Neural cell (in vitro differentiated cells): ENCODE results near the gene SAC3D1. TPM values are rescaled to one million over a fixed set of nuclear protein-coding genes. Genes with fewer than 3 reads are reported as not detected.

Source experiments
- H2AFZ ChIP-seq: fragments of 200-600, 300-800 bp; sonication (generic), shearing (Covaris generic); 2 replicates; pipeline ENCODE4 v1.6.0; 2014; ENCODE audit warnings: low read depth, mild to moderate bottlenecking, antibody characterized with exemption, low read length, moderate library complexity
- H3F3A ChIP-seq: fragments of 200-600 bp; shearing (Covaris generic); 2 replicates; pipeline ENCODE4 v1.6.1; 2016; ENCODE audit warnings: mild to moderate bottlenecking, moderate library complexity, mixed read lengths, antibody characterized with exemption, low read length; ENCODE audit not compliant: insufficient read depth, poor library complexity, severe bottlenecking
- H3K27ac ChIP-seq: fragments of 200-600, 300-800 bp; sonication (generic), shearing (Covaris generic); 2 replicates; pipeline ENCODE4 v1.5.1; 2014; ENCODE audit warnings: mild to moderate bottlenecking, low read length, moderate library complexity
- H3K27me3 ChIP-seq: fragments of 300-800, 200-600 bp; sonication (generic), shearing (Covaris generic); 2 replicates; pipeline ENCODE4 v1.6.0; 2014; ENCODE audit warnings: mild to moderate bottlenecking, low read depth, low read length, moderate library complexity; ENCODE audit not compliant: insufficient read depth
- H3K36me3 ChIP-seq: fragments of 300-800, 200-600 bp; sonication (generic), shearing (Covaris generic); 2 replicates; pipeline ENCODE4 v1.5.1; 2014; ENCODE audit warnings: mild to moderate bottlenecking, antibody characterized with exemption, low read length, moderate library complexity; ENCODE audit not compliant: insufficient read depth
- H3K4me2 ChIP-seq: fragments of 300-800, 200-600 bp; sonication (generic), shearing (Covaris generic); 2 replicates; pipeline ENCODE4 v1.6.0; 2014; ENCODE audit warnings: mild to moderate bottlenecking, low read length
- H3K4me3 ChIP-seq: fragments of 300-800, 200-600 bp; sonication (generic), shearing (Covaris generic); 2 replicates; pipeline ENCODE4 v1.5.1; 2014; ENCODE audit warnings: mild to moderate bottlenecking, low read length, moderate library complexity
- H3K79me2 ChIP-seq: fragments of 200-600 bp; shearing (Covaris generic); replicated peaks from 2 replicates; pipeline ENCODE4 v1.6.0; 2014; ENCODE audit warnings: mild to moderate bottlenecking, low read length, moderate library complexity; ENCODE audit not compliant: insufficient read depth
- H3K9ac ChIP-seq: fragments of 300-800, 200-600 bp; sonication (generic), shearing (Covaris generic); 2 replicates; pipeline ENCODE4 v1.6.1; 2016; ENCODE audit warnings: mild to moderate bottlenecking, low read length, mixed read lengths
- H3K9me2 ChIP-seq: fragments of 200-600 bp; shearing (Covaris generic); 2 replicates; pipeline ENCODE4 v1.6.1; 2016; ENCODE audit warnings: mild to moderate bottlenecking, low read length, mixed read lengths; ENCODE audit not compliant: insufficient read depth
- H3K9me3 ChIP-seq: fragments of 200-600, 300-800 bp; sonication (generic), shearing (Covaris generic); 2 replicates; pipeline ENCODE4 v1.6.1; 2016; ENCODE audit warnings: mild to moderate bottlenecking, mixed run types, low read length, moderate library complexity, mixed read lengths
- H4K20me1 ChIP-seq: fragments of 200-600 bp; shearing (Covaris generic); 2 replicates; pipeline ENCODE4 v1.6.1; 2016; ENCODE audit warnings: mild to moderate bottlenecking, mixed run types; ENCODE audit not compliant: insufficient read depth
- EP300 ChIP-seq: fragments of 450-650 bp; conservative IDR thresholded peaks from 2 replicates; pipeline ENCODE4 v1.6.1; 2014; ENCODE audit warnings: antibody characterized with exemption, mild to moderate bottlenecking, moderate library complexity; ENCODE audit not compliant: poor library complexity, severe bottlenecking
- EZH2 ChIP-seq: fragments of 200-600, 300-800 bp; shearing (Covaris generic), sonication (generic); IDR thresholded peaks from 2 replicates; pipeline ENCODE4 v1.6.1; 2014; ENCODE audit warnings: antibody characterized with exemption, low read length, borderline replicate concordance, mild to moderate bottlenecking; ENCODE audit not compliant: insufficient read depth, poor library complexity, severe bottlenecking
- MXI1 ChIP-seq: fragments of 450-650 bp; conservative IDR thresholded peaks from 2 replicates; pipeline ENCODE4 v1.6.1; 2014; ENCODE audit warnings: antibody characterized with exemption, mild to moderate bottlenecking; ENCODE audit not compliant: poor library complexity, severe bottlenecking
- POLR2AphosphoS5 ChIP-seq: IDR thresholded peaks from 2 replicates; pipeline ENCODE4 v1.6.1; 2012
- RAD21 ChIP-seq: fragments of 450-650 bp; conservative IDR thresholded peaks from 2 replicates; pipeline ENCODE4 v1.6.1; 2014; ENCODE audit warnings: antibody characterized with exemption, mild to moderate bottlenecking, moderate library complexity
- REST ChIP-seq: IDR thresholded peaks from 2 replicates; pipeline ENCODE4 v1.6.1; 2012; ENCODE audit warnings: borderline replicate concordance
- SMC3 ChIP-seq: fragments of 450-650 bp; conservative IDR thresholded peaks from 2 replicates; pipeline ENCODE4 v1.6.1; 2014; ENCODE audit warnings: antibody characterized with exemption, mild to moderate bottlenecking, moderate library complexity; ENCODE audit not compliant: poor library complexity
- TAF1 ChIP-seq: IDR thresholded peaks from 2 replicates; pipeline ENCODE4 v1.6.1; 2012; ENCODE audit warnings: low read depth
- polyA plus RNA-seq: library from polyadenylated mRNA; depleted of rRNA; stranded (reverse); fragments of >200 nt; gene quantifications from 2 replicates; pipeline ENCODE4 v1.2.3, GENCODE V29; 2014
- TF ChIP-seq, protein P1 (sequence below): fragments of 450-650 bp; IDR thresholded peaks from 2 replicates; pipeline ENCODE4 v1.5.1; 2014; ENCODE audit warnings: antibody characterized with exemption, mild to moderate bottlenecking, moderate library complexity; ENCODE audit not compliant: poor library complexity, severe bottlenecking

SAC3D1 gene
- polyA plus RNA-seq, 1 donor from 2014 or later = 23.5 TPM

- H3F3A ChIP-seq = no peaks in the 10 kb centered on the region
- H3K9me2 ChIP-seq = no peaks in the 10 kb centered on the region
- H3K36me3 ChIP-seq = no peaks in the 10 kb centered on the region
- no peak overlapping the region for H3K9ac ChIP-seq
- no peaks in the 10 kb centered on the region for H3K27me3 ChIP-seq
- H3K79me2 ChIP-seq = no peaks in the 10 kb centered on the region
- no peaks in the 10 kb centered on the region for H3K9me3 ChIP-seq
- H3K4me2 ChIP-seq = no peak overlapping the region
- no peak overlapping the region for H3K4me3 ChIP-seq
- H2AFZ ChIP-seq = no peak overlapping the region
- H3K27ac ChIP-seq = no peak overlapping the region
- no peaks in the 10 kb centered on the region for H4K20me1 ChIP-seq
- TF ChIP-seq MXI1 = no peak
- TF ChIP-seq REST = no peak
- no peak for TF ChIP-seq TAF1
- TF ChIP-seq SMC3 = no peak
- no peak for TF ChIP-seq EZH2
These were observed 44.7 kb upstream of the SAC3D1 start for GRCh38 chr11:64996327-64996709.

DNA sequence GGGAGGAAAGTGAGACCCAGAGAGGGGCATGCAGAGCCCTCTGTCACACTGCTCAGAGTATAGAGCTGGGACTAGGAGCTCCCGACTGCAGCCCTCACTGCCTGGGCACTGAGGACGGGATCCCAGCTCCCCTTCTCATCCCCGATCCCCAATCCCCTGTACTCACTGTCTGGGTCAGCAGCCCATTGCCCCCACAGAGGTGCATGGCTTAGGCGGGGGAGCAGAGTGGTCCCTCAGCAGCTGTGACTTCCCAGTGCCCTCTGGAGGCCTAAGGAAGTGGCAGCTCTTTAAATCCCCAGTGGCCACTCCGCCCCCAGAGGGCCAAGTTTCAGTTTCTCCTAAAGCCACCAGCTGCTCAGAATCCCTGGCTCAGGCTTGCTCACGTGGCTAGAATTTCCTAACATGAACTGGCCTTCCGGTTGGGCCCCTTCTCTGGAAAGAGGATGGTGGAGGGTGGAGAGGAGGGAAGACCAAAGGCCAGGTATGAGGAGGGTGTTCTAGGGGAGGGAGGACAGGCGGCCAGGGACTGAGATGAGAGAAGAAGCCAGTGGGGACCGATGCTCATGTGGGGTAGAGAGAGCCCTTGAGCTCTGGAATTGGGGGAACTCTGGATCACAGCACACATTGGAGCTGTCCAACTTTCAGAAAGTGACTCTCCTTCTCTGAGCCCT lies 44.2 kb upstream of the SAC3D1 start, which contains the start of gene BATF2:
TSS of gene BATF2 (minus strand) at position 262 of the 671 bp plus-strand sequence. CDS start at position 205, 57 bp downstream.
- Histone ChIP-seq H3K9me3 (no peaks in the 10 kb centered on the region), H2AFZ (no peak within 1 kb of the TSS), H3K9me2 (no peaks in the 10 kb centered on the region), H3K4me3 (no peak within 1 kb of the TSS), H3F3A (no peaks in the 10 kb centered on the region), H4K20me1 (no peaks in the 10 kb centered on the region), H3K4me2 (no peak within 1 kb of the TSS), H3K36me3 (no peaks in the 10 kb centered on the region), H3K27ac (no peak within 1 kb of the TSS), H3K27me3 (no peaks in the 10 kb centered on the region), H3K9ac (no peak within 1 kb of the TSS), H3K79me2 (no peaks in the 10 kb centered on the region)
- TF ChIP-seq TAF1 (no peak), EP300 (no peak), MXI1 (no peak), POLR2AphosphoS5 (no peak), SMC3 (no peak), REST (no peak), RAD21 (no peak), EZH2 (no peak)
- TF ChIP-seq, protein P1, sequence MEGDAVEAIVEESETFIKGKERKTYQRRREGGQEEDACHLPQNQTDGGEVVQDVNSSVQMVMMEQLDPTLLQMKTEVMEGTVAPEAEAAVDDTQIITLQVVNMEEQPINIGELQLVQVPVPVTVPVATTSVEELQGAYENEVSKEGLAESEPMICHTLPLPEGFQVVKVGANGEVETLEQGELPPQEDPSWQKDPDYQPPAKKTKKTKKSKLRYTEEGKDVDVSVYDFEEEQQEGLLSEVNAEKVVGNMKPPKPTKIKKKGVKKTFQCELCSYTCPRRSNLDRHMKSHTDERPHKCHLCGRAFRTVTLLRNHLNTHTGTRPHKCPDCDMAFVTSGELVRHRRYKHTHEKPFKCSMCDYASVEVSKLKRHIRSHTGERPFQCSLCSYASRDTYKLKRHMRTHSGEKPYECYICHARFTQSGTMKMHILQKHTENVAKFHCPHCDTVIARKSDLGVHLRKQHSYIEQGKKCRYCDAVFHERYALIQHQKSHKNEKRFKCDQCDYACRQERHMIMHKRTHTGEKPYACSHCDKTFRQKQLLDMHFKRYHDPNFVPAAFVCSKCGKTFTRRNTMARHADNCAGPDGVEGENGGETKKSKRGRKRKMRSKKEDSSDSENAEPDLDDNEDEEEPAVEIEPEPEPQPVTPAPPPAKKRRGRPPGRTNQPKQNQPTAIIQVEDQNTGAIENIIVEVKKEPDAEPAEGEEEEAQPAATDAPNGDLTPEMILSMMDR = no peak
